Islet of Langerhans (tissue), 1 donor: Measurements from ENCODE around the gene CSRP2.

Experiments used
- FAIRE-seq: peaks from one replicate; lab custom pipeline; 2011; peaks lifted over from hg19 to GRCh38; lab: Jason Lieb, UNC

CSRP2 gene

GRCh38 chr12:76878899-76879709, at the start of gene CSRP2:
Gene CSRP2 (minus strand): TSS chr12:76879019. CDS start chr12:76866260, 12,759 bp downstream.
- no peak for FAIRE-seq

DNA sequence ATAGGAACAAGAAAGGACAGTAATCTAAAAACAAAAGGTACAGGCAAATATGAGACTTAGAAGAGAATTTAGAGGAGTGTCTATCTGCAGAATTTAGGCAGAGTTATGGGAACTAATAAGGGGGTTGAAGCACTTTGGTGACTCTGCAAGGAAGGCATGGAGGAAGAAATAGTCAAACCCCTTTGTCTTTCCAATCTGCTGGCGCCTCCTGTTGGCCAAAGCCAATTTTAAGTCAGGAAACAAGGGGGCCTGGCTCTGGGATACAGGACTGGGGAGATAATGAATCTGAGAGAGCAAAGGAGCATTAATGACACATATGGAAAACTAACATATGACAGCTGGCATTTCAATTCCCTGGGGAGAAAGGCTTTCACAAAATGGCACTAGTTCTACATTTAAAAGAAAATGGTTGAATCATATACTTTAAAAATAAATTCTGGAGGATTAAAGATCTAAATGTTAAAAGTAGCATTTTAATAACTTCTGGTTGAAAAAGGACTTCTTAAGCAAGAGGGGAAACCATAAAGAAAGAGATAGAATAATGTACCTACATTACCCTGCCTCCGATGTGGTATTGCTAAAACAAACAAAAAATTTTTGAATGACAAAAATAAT, 48.5 kb upstream of the CSRP2 start:
- FAIRE-seq, result no peak

GRCh38 chr12:76925135-76925534, 46.3 kb upstream of the CSRP2 start:
- FAIRE-seq, result no peak

- FAIRE-seq, result no peak
These were observed 44.0 kb upstream of the CSRP2 start for GRCh38 chr12:76922866-76923265.

DNA sequence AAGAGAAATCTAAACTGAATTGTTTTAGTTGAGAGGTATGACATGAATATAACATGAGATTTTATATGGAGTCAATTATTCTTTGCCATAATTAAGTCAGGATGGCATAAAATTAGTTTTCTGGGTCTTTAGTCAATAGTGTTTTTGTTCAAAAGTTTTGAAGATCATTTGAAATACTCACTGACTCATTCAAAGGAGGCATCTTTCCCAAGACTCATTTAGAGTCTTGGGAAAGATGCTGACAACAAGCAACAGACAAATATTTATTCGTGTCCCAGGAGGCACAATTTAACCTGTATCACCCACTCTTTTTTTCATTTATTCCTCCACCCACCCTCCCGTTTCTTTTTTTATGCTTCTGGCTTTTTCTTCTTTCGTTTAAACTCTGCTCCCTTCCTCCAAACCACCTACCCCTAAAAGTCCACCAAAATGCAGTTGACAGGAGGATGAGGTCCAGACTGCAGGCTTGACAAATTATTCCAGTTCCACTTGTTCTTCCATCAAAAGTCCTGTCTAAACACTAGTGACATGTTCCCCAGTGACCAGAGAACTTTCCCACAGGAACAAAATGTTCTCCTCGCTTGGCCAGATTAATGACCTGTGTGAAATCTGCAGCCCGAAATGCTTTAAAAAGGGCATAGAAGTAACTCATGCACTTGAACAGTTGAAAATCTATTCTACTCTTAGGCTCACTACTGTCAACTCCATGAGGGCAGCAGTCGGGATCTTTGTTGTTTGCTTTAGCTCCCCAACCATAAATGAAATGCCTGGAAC, 43.3 kb upstream of the CSRP2 start:
- no peak for FAIRE-seq

DNA sequence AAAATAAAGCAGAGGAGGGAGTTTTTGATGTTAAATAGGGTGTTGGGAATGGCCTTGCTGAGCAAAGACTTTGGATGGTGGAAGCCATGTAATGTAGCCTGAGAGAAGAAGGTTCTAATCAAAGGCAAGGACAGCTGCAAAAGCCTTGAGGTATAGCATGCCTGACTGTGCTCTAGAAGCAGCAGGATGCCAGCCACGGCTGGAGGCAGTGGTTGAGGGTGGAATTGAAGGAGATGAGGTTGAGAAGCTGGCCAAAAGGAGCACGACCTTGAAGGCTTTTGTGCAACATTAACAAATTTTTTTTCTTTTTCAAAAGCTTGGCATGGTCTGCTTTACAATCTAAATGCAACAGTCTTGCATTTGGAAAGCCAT, 42.3 kb upstream of the CSRP2 start:
- no peak for FAIRE-seq

- FAIRE-seq, result no peak
These were observed 41.6 kb upstream of the CSRP2 start for GRCh38 chr12:76920172-76921099.

GRCh38 chr12:76919383-76920171, 40.8 kb upstream of the CSRP2 start:
- FAIRE-seq, result no peak

GRCh38 chr12:76916170-76916540, 37.3 kb upstream of the CSRP2 start:
- FAIRE-seq, result no peak

DNA sequence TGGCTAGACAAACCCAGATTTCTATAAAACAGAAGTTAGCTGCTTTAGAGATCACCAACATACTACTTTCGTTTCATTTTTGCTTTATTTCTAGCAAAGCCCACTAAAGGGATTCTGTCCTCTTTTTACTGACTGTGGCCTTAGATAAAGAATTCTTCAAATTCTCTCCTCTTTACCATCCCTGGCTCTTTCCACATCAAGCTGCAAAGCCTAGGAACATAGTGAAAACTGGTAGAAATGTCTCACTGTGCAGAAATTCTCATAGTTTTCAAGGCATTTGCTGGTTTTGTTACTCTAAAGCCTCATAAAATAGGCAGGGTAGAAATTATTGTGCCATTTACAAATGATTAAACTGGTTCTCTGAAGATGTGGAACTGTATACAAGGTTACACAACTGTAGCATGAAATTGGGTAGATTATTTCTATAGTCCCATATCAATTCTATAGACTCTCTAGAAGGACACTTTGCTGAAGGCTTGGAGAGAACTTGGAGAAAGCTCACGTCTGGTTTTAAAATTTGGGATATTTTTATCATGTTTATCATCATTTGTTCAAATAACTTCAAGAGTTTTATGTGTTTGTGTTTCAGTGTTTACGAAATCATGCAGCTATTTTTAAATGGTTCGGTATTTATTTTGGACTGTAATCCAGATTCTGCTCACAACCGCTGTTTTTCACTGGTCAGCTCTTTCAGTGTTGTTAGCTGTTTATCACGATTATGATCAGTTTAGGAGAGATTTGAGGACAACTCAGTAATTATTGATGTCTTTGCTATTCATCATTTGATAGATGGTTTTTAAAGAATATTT, 36.7 kb upstream of the CSRP2 start:
- no peak for FAIRE-seq

- FAIRE-seq, result no peak
These were observed 35.5 kb upstream of the CSRP2 start for GRCh38 chr12:76914102-76914859.

DNA sequence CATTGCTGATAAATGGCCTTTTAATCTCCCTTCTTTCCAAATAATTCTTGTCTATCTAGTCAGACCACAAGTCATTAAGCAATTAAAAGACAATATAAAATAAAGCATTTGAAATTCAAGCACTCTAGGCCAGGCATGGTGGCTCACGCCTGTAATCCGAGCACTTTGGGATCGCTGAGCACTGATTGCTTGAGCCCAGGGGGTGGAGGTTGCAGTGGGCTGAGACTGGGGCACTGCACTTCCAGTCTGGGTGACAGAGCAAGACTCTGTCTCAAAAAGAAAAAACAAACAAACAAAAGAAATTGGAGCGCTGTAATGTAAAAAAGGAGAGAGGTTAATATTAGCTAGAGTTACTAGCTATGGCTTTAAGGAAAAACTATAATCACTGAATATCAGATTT, 30.5 kb upstream of the CSRP2 start:
- no peak for FAIRE-seq

GRCh38 chr12:76908303-76909017, 29.6 kb upstream of the CSRP2 start:
- FAIRE-seq, result no peak

DNA sequence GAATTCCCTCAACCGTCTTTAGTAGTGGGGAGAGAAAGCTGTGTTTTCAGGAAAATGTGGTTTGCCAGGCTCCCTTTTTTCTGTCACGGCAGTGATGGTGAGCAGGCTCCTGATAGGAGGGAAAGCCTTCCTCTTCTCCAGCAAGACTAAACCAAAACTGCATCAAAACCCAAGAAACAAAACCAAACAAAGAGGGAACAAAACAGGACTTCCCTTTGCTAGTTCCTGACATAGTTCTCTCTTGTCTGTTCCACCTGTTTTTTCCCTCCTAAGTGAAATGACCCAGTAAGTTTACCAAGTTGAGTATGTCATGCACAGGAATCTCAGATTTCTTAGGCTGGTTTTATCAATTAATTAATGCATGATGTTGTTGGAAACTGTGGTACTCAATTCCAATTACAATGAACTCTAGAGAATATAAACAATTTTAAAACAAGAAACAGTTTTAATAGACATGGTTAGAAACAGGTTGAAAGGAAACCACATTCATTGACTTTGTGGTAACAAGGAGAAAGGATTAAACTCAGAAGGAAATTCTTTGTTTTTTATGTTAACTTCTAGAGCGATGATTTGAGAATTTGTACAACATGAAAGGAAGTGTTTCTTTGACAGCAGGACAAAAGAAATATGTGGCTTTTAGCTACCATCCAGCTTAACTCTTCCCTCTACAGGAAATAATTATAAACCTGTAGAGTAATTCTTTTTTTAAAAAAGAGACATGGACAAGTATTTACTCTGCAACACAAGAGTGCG, 23.0 kb upstream of the CSRP2 start:
- no peak for FAIRE-seq

GRCh38 chr12:76899522-76899921, 20.7 kb upstream of the CSRP2 start:
- FAIRE-seq, result no peak

GRCh38 chr12:76898442-76898841, 19.6 kb upstream of the CSRP2 start:
- FAIRE-seq, result no peak

- FAIRE-seq, result no peak
These were observed 17.5 kb upstream of the CSRP2 start for GRCh38 chr12:76896274-76896673.

GRCh38 chr12:76895796-76896195, 17.0 kb upstream of the CSRP2 start:
- no peak for FAIRE-seq
